Activated T-helper 2 cell treated with anti-CD3 and anti-CD28 coated beads, Interferon-gamma antibody, Interleukin-2, Interleukin-4, amounts not matched to agents 10 μg/mL and 5 μg/mL and 100 μg/mL, durations not matched to agents 14 hours and 24 hours and 36 hours (primary cell): ENCODE data around the gene YTHDF1. TPM values are rescaled to one million over a fixed set of nuclear protein-coding genes. Genes with fewer than 3 reads are reported as not detected.
A peak's percentile ranks its signal among the peaks of the same experiment; 100 is the strongest.

Experiments used
- DNase-seq: peaks from one replicate; pipeline ENCODE4 v3.0.0; 2021; ENCODE audit warnings: low spot score
- H3K27ac Mint-ChIP-seq: one replicate; pipeline ENCODE4 v1.8.0; 2021; ENCODE audit warnings: mixed read lengths
- H3K27me3 Mint-ChIP-seq: one replicate; pipeline ENCODE4 v1.8.0; 2021; ENCODE audit warnings: low read depth, mixed read lengths
- H3K36me3 Mint-ChIP-seq: one replicate; pipeline ENCODE4 v1.8.0; 2021; ENCODE audit warnings: low read depth, mixed read lengths
- H3K4me1 Mint-ChIP-seq: one replicate; pipeline ENCODE4 v1.8.0; 2021; ENCODE audit warnings: low read depth, mixed read lengths
- H3K4me3 Mint-ChIP-seq: one replicate; pipeline ENCODE4 v1.8.0; 2021; ENCODE audit warnings: low read depth, mild to moderate bottlenecking, moderate library complexity, mixed read lengths
- H3K9me3 Mint-ChIP-seq: one replicate; pipeline ENCODE4 v1.8.0; 2021; ENCODE audit warnings: mixed read lengths
- intact Hi-C: fragments of 100-400 bp; cut with micrococcal nuclease; formaldehyde crosslinking; loops from one replicate; pipeline ENCODE4 v1.15.1; 2023
- total RNA-seq: library from RNA; stranded (reverse); gene quantifications from 2 replicates; pipeline ENCODE4 v1.2.3, GENCODE V29; 2022

YTHDF1 gene
- total RNA-seq, 1 donor from 2014 or later: 44.7 TPM

DNA sequence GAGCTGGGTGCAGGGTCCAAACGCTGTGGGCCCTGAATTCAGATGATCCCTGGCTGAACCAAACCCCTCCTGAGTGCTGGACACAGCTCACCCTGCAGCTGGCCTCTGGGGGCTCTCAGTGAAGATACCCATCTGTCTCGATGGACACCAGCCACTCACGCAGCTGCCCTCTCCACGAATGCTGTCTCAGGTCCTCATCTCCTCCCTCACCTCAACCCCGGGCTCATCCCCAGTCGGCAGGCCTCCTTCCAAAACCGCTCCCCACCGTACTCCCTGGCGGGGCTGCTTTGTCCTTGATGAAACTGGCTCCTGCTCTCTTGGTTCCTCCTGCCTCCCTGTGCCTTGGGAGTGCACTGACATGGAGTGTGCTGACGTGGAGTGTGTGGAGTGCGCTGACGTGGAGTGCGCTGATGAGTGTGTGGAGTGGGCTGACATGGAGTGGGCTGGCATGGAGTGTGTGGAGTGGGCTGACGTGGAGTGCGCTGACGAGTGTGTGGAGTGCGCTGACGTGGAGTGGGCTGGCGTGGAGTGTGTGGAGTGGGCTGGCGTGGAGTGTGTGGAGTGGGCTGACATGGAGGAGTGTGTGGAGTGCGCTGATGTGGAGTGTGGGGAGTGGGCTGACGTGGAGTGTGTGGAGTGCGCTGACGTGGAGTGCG lies 4.1 kb upstream of the YTHDF1 start:
- Mint-ChIP-seq H3K27me3 (peaks cover 7% of the 10 kb centered on the region), H3K9me3 (no peaks in the 10 kb centered on the region), H3K27ac (no peak overlapping the region), H3K4me1 (peaks cover 5% of the 10 kb centered on the region), H3K36me3 (peaks cover 5% of the 10 kb centered on the region), H3K4me3 (no peak overlapping the region)
- no peak for DNase-seq
- intact Hi-C loops: no loop called here

DNA sequence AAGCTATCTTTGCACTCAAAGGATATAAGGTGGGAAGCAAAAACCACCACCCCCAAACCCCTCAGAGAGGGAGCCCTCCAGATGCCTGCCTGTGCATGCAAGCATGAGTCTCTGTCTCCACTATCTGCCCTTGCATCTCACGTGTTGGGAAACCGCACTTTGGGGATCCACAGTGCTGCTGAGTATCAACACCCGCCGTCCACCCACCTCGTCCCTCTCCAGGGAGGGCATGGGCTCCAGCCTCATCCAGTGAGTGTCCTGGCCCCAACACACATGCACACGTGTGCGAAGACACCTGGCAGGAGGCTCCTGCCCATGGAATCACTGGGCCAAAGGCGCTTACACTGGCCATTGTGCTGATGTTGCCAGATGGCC lies 3.5 kb upstream of the YTHDF1 start:
- Mint-ChIP-seq H3K27ac (no peak overlapping the region), H3K36me3 (peaks cover 11% of the 10 kb centered on the region), H3K4me1 (peaks cover 10% of the 10 kb centered on the region), H3K27me3 (peaks cover 7% of the 10 kb centered on the region), H3K4me3 (no peak overlapping the region), H3K9me3 (no peaks in the 10 kb centered on the region)
- intact Hi-C loops: no loop called here
- DNase-seq: no peak

DNA sequence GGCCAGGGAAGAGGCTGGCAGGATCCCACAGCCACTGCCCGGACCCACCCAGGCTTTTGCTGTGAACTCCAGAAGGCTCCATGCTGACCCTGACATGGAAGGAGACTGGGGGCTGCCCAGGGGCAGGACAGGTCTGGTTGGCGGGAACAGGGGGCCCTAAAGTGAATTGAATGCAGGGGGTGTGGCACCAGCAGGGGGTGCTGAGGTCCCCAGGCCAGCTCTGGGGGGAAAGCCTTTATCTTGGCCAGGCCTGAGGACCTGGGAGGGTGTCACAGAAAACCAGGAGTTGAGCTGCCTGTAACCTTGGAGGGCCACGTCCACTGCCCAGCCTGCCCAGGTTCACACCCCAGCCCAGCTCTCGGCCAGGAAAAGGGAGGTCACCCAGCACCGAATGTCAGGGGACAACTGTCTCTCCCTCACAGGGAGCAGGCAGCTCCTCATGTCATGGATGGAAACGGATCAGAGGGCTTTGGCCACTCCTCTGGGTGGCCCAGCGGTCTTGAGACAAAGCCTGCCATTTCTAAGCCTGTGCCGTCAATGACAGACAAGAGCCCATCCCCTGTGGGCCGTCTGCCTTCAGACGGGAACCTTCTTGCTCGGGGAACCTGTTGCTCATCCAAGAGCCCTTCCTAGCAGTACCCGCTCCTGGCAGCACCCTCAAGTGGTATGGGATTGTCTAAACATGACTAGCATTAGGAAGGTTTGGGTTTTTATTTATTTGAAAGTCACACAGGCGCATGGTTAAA lies 2.9 kb upstream of the YTHDF1 start:
- Mint-ChIP-seq H3K27ac (no peak overlapping the region), H3K4me3 (no peak overlapping the region), H3K36me3 (peaks cover 16% of the 10 kb centered on the region), H3K4me1 (peaks cover 15% of the 10 kb centered on the region), H3K27me3 (peaks cover 7% of the 10 kb centered on the region), H3K9me3 (no peaks in the 10 kb centered on the region)
- DNase-seq: no peak
- intact Hi-C loops: no loop called here

DNA sequence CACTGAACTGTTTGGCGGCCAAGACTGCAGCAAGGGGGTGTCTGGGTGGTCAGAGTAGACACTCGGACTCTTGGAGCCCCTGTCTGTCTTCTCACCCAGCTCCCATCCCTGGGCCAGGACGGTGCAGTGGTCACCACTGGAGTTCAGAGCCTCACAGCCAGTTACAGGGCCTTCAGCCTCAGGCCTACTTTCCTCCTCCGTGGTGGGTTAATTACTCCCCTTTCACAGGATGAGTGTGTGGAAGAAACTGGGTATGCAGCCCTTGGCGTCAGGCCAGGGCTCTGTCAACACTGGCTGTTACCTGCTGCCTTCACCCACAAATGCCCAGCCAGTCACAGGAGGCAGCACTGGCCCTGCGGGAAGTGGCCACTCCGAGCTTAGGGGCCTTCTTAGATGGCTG lies 1.8 kb upstream of the YTHDF1 start:
- Mint-ChIP-seq H3K27me3 (peaks cover 7% of the 10 kb centered on the region), H3K36me3 (peaks cover 27% of the 10 kb centered on the region), H3K9me3 (no peaks in the 10 kb centered on the region), H3K4me1 (peaks cover 24% of the 10 kb centered on the region), H3K4me3 (no peak overlapping the region), H3K27ac (no peak overlapping the region)
- no peak for DNase-seq
- intact Hi-C loops: no loop called here

DNA sequence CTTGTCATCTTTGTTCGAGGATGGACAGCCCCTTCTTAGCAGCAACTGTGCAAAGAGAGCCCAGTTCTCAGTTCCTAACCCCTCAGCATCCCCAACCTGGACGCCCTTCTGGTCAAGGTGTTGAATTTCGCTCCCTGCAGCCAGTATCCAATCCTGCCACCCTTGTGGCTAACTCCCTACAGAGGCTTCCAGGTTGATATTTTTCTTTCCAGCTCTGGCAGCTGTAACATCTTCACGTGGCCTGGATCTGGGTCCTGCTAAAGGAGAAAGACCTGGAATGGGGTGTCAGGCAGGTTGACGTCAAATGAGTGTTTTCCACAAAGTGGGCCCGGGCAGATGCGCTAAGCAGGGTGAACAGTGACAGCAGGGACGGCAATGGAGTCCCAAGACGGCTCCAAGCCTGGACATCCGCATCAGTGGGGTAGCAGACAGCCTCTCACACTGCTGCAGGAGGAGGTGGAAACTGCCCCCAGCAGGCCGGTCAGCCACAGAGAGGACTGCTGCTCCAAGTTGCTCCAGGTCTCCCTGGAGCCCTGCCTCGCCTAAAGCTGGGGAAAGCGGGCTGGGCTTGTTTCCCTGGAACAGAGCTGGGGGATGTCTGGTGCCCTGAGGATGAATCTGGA lies 1.0 kb upstream of the YTHDF1 start:
- Mint-ChIP-seq H3K27me3 (peaks cover 7% of the 10 kb centered on the region), H3K36me3 (peaks cover 35% of the 10 kb centered on the region), H3K27ac (peak overlapping the region; percentile 82), H3K4me1 (peaks cover 30% of the 10 kb centered on the region), H3K9me3 (no peaks in the 10 kb centered on the region), H3K4me3 (peak overlapping the region; percentile 79)
- intact Hi-C loops: loop anchor here (1.0 kb wide), 1 partner anchor 54 kb away; no protein-coding TSS in a partner anchor
- DNase-seq: no peak

DNA sequence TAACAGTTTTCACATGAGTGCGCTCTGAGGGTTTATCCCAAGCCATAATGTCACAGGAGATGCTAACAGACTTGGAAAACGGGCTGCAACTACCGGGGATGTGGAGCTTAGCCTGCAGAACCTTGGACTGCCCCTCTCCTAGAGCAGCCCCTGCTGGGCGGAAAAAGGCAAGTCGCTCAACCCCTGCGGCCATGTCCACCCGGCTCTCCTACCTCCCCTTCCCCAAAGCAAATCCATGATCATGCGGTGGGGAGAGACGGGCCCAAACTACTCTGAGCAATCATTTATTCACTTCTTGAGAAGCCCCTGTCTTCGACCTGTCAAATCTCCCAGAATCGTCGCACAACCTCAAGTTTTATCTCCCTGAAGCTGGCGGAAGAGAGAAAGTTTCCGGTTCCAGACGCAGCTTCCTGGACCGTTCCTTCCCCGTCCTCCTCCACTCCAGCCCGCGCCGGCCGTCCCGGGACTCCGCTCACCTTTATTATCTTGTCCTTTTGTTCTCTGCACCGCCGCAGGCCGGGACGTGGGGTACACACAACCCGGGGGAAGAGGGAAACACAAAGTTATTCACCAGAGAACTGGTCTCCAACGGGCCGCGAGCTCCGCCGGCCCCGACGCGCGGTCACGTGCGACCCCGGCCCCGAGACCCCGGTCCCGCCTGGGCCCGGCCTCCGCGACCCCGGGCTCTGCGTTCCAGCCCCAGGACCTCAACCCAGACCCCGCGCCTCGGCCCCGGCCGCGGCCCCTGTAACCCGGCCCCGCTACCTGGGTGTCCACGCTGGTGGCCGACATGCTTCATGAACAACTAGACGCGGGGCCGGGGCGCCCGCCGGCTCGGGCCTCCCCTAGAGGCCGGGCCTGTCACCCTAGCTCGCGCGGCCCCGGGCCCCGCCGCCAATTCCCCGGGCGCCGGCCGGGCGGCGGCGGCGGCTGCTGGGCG lies 560 bp downstream of the YTHDF1 start:
- Mint-ChIP-seq H3K36me3 (peaks cover 45% of the 10 kb centered on the region), H3K4me3 (peak overlapping the region; percentile 98), H3K4me1 (peaks cover 36% of the 10 kb centered on the region), H3K27me3 (peaks cover 3% of the 10 kb centered on the region), H3K9me3 (no peaks in the 10 kb centered on the region), H3K27ac (peak overlapping the region; percentile 88)
- intact Hi-C loops: loop anchor here (1.0 kb wide), 1 partner anchor 56 kb away; no protein-coding TSS in a partner anchor
- DNase-seq: peak; percentile 23

DNA sequence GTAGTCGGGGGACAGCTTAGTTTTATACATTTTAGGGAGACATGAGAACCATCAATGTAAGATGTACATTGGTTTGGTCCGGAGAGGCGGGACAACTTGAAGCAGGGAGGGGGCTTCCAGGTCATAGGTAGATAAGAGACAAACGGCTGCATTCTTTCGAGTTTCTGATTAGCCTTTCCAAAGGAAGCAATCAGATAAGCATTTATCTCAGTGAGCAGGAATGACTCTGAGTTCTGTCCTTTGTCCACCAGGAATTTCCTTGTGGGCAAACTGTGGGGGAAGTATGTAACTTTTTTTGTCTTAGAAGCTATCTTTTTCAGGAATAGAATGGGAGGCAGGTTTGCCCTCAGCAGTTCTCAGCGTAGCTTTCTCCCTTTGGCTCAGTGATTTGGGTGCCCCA lies 1.4 kb downstream of the YTHDF1 start:
- Mint-ChIP-seq H3K36me3 (peaks cover 48% of the 10 kb centered on the region), H3K9me3 (no peaks in the 10 kb centered on the region), H3K4me1 (peaks cover 39% of the 10 kb centered on the region), H3K27ac (peak overlapping the region; percentile 51), H3K27me3 (no peaks in the 10 kb centered on the region), H3K4me3 (peak overlapping the region; percentile 98)
- intact Hi-C loops: no loop called here
- DNase-seq: no peak

DNA sequence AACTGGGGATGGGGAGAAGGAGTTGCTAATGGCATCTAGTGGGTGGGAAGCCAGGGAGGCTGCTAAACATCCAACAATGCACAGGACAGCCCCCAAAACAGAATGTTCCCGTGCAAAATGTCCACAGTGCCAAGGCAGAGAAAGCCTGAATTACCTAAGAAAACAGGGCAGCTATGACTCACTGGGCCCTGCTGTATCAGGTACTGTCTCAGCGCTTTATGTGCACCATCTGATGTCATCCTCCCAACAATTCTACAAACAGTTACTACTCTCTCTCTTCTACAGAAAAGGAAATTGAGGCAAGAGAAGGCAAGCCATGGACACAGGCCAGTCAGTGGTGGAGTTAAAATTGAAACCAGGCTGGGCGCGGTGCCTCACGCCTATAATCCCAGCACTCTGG lies 3.1 kb downstream of the YTHDF1 start:
- H3K27me3 Mint-ChIP-seq: no peaks in the 10 kb centered on the region
- H3K36me3 Mint-ChIP-seq: peaks cover 58% of the 10 kb centered on the region
- H3K27ac Mint-ChIP-seq: no peak overlapping the region
- DNase-seq: no peak
- H3K9me3 Mint-ChIP-seq: no peaks in the 10 kb centered on the region
- H3K4me1 Mint-ChIP-seq: peaks cover 39% of the 10 kb centered on the region
- peak overlapping the region; percentile 11 for H3K4me3 Mint-ChIP-seq
- intact Hi-C loops: no loop called here

DNA sequence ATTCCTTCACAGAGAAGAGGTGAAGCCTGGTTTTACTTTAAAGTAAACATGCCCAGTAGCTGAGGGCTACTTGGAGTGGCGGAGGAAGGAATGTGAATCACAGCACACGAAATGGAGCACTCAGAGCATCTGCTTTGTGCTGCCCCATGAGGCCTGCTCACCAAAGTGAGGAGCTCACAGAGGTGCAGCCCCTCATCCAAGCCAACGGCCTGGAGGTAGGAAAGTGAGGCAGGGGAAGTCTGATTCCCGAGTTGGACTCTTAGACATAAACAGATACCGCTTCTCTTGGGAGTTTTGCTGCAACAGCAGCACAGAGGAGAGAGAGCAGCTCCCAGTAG lies 3.6 kb downstream of the YTHDF1 start:
- no peak overlapping the region for H3K27ac Mint-ChIP-seq
- peaks cover 39% of the 10 kb centered on the region for H3K4me1 Mint-ChIP-seq
- intact Hi-C loops: no loop called here
- H3K36me3 Mint-ChIP-seq: peaks cover 60% of the 10 kb centered on the region
- DNase-seq: no peak
- no peak overlapping the region for H3K4me3 Mint-ChIP-seq
- H3K9me3 Mint-ChIP-seq: no peaks in the 10 kb centered on the region
- H3K27me3 Mint-ChIP-seq: no peaks in the 10 kb centered on the region

DNA sequence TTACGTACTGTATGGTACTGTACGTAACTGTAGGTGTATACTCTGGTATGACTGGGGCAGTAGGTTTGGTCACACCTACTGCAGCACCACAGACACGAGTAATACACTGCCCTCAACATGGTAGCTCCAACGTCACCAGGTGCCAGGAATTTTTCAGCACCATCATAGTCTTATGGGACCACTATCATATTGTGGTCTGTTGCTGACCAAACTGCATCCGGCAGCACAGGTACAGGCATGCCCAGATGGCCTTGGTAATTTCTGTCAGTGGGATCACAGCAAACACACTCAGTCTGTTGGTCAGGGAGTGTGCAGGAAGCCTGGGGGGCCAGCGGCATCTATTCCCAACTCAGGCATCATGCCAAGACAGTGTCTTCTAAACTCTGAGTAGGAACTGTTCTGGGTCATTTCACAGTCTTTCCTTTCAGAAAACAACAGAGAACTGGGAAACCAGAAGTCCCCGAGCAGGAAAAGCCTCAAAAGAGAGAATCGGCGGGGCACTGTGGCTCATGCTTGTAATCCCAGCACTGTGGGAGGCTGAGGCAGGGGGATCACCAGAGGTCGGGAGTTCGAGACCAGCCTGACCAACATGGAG lies 5.8 kb downstream of the YTHDF1 start:
- Mint-ChIP-seq H3K4me1 (peaks cover 35% of the 10 kb centered on the region), H3K36me3 (peaks cover 76% of the 10 kb centered on the region), H3K27me3 (no peaks in the 10 kb centered on the region), H3K4me3 (no peak overlapping the region), H3K9me3 (no peaks in the 10 kb centered on the region), H3K27ac (no peak overlapping the region)
- no peak for DNase-seq
- intact Hi-C loops: no loop called here

DNA sequence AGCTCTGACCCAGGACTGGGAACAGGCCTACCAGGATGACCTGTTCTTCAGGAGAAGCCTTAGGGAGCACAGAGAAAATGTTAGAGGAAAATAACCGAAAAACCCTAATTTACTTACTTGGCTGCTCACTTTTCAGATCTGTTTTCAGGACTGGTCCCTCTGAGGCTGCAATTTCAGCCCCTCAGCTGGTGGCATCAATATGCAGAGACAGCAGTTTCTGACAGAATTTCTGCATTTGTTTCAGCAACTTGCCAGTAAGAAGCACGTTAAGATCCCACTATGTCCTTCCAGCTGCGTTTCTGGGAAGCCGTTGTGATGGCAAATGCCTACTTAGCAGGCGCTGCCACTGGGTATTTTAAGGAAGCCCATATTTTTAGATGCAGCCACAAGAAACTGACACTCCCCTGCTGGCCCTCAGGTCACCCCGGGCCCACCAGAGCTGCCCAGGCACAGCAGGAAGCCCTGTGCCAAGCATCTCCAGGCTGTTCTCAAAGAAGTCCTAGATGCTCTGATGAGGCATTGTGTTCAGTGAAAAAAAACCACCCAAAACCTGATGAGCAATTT lies 7.5 kb downstream of the YTHDF1 start:
- Mint-ChIP-seq H3K27me3 (no peaks in the 10 kb centered on the region), H3K9me3 (no peaks in the 10 kb centered on the region), H3K4me1 (peaks cover 19% of the 10 kb centered on the region), H3K27ac (no peak overlapping the region), H3K4me3 (no peak overlapping the region), H3K36me3 (peaks cover 75% of the 10 kb centered on the region)
- intact Hi-C loops: no loop called here
- DNase-seq: no peak

DNA sequence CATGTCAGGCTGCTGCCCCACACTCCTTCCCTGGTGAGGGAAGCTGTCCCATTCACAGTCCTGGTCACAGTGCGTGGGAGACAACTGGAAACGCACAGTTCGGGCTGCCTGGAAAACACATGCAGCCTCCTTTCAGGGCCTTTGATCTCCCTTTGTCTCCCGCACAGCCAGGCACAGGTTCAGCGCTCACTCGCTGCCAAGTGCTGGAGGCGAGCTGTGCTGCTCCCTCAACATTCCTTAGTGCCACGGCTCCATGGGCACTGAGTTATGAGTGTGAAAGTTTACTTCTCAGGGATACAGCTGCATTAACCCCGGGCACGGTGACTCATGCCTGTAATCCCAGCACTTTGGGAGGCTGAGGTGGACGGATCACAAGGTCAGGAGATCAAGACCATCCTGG lies 9.1 kb downstream of the YTHDF1 start:
- no peaks in the 10 kb centered on the region for H3K9me3 Mint-ChIP-seq
- H3K27me3 Mint-ChIP-seq: no peaks in the 10 kb centered on the region
- peaks cover 9% of the 10 kb centered on the region for H3K4me1 Mint-ChIP-seq
- no peak for DNase-seq
- intact Hi-C loops: no loop called here
- peaks cover 67% of the 10 kb centered on the region for H3K36me3 Mint-ChIP-seq
- no peak overlapping the region for H3K27ac Mint-ChIP-seq
- H3K4me3 Mint-ChIP-seq: no peak overlapping the region
